Measurements from ENCODE around the gene PRRC2A.

GRCh38 chr6:31580807-31581433 is 39.6 kb upstream of the PRRC2A start:
- TF ChIP-seq CTCF (IDR thresholded peaks at IDR 0.05) (peak; percentile 86 to 96 (median 90)), EP300 (IDR thresholded peaks at IDR 0.05) (no peak), POLR2AphosphoS5 (IDR thresholded peaks at IDR 0.05) (peak in 3 of 4 donors; percentile 59 to 76 (median 72))

All from sigmoid colon (tissue), 4 donors.